Neuronal stem cell (in vitro differentiated cells): Measurements from ENCODE around the gene BCAS3.

Experiments used
- DNase-seq: peaks from one replicate; pipeline ENCODE4 v3.0.0-alpha.2; 2013; ENCODE audit warnings: low spot score
- H2AFZ ChIP-seq: one replicate; pipeline ENCODE4 v1.6.1; 2013; ENCODE audit warnings: mild to moderate bottlenecking, low read length, inconsistent platforms
- H2AK5ac ChIP-seq: 2 replicates; pipeline ENCODE4 v1.6.1; 2013; ENCODE audit warnings: low read depth, mild to moderate bottlenecking, inconsistent platforms, low read length, moderate library complexity, mixed read lengths
- H2BK120ac ChIP-seq: 2 replicates; pipeline ENCODE4 v1.6.1; 2013; ENCODE audit warnings: low read depth, mild to moderate bottlenecking, inconsistent platforms, low read length, moderate library complexity, mixed read lengths
- H2BK12ac ChIP-seq: one replicate; pipeline ENCODE4 v1.6.1; 2013; ENCODE audit warnings: low read length, inconsistent platforms
- H2BK15ac ChIP-seq: 2 replicates; pipeline ENCODE4 v1.6.1; 2013; ENCODE audit warnings: mild to moderate bottlenecking, low read length, inconsistent platforms, mixed read lengths
- H2BK5ac ChIP-seq: one replicate; pipeline ENCODE4 v1.6.1; 2013; ENCODE audit warnings: inconsistent platforms, mild to moderate bottlenecking, low read length, moderate library complexity
- H3K14ac ChIP-seq: one replicate; pipeline ENCODE4 v1.6.1; 2013; ENCODE audit warnings: low read length, inconsistent platforms
- H3K18ac ChIP-seq: 2 replicates; pipeline ENCODE4 v1.6.1; 2013; ENCODE audit warnings: low read length, inconsistent platforms
- H3K23ac ChIP-seq: 2 replicates; pipeline ENCODE4 v1.6.1; 2013; ENCODE audit warnings: low read depth, mild to moderate bottlenecking, mixed read lengths, low read length, inconsistent platforms; ENCODE audit not compliant: poor library complexity
- H3K27ac ChIP-seq: replicated peaks from 3 replicates; pipeline ENCODE4 v1.5.1; 2013; ENCODE audit warnings: low read length, inconsistent platforms
- H3K27me3 ChIP-seq, 3 experiments: 2 replicates each; pipeline ENCODE4 v1.6.1; 2013; ENCODE audit warnings: low read length in 3 of 3, mild to moderate bottlenecking in 2 of 3, inconsistent platforms in 1 of 3, low read depth in 1 of 3, mixed read lengths in 1 of 3, moderate library complexity in 1 of 3; ENCODE audit not compliant: control insufficient read depth in 3 of 3, insufficient read depth in 3 of 3
- H3K36me3 ChIP-seq, 2 donors: replicated peaks in 1 of 2; 2 replicates each; pipeline ENCODE4 v1.6.1; 2013; ENCODE audit warnings: low read length in 2 of 2; ENCODE audit not compliant: control insufficient read depth in 2 of 2, insufficient read depth in 2 of 2
- H3K4ac ChIP-seq: 2 replicates; pipeline ENCODE4 v1.6.1; 2013; ENCODE audit warnings: inconsistent platforms, mild to moderate bottlenecking, low read length, moderate library complexity
- H3K4me1 ChIP-seq, 2 donors: 1 replicate in 1 of 2; 2 replicates in 1 of 2; pipeline ENCODE4 v1.6.1; 2013; ENCODE audit warnings: low read length in 2 of 2, low read depth in 1 of 2; ENCODE audit not compliant: control insufficient read depth in 2 of 2, insufficient read depth in 1 of 2
- H3K4me2 ChIP-seq: one replicate; pipeline ENCODE4 v1.6.1; 2013; ENCODE audit warnings: mild to moderate bottlenecking, low read length, inconsistent platforms; ENCODE audit not compliant: insufficient read depth, poor library complexity, severe bottlenecking
- H3K4me3 ChIP-seq, 2 donors: 2 replicates each; pipeline ENCODE4 v1.5.1; 2013; ENCODE audit warnings: low read length in 2 of 2, mild to moderate bottlenecking in 2 of 2, inconsistent platforms in 1 of 2, moderate library complexity in 1 of 2
- H3K79me1 ChIP-seq: one replicate; pipeline ENCODE4 v1.6.1; 2013; ENCODE audit warnings: low read depth, mild to moderate bottlenecking, inconsistent platforms, low read length, moderate library complexity
- H3K9ac ChIP-seq: one replicate; pipeline ENCODE4 v1.6.1; 2013; ENCODE audit warnings: mild to moderate bottlenecking, low read depth, low read length, inconsistent platforms; ENCODE audit not compliant: poor library complexity
- H3K9me3 ChIP-seq, 2 donors: replicated peaks in 1 of 2; 2 replicates each; pipeline versions ENCODE3 to v1.6.1; 2013; ENCODE audit warnings: low read length in 2 of 2, mild to moderate bottlenecking in 2 of 2, inconsistent platforms in 1 of 2, low read depth in 1 of 2, mixed read lengths in 1 of 2, moderate library complexity in 1 of 2; ENCODE audit not compliant: control insufficient read depth in 2 of 2, insufficient read depth in 1 of 2
- H4K8ac ChIP-seq: one replicate; pipeline ENCODE4 v1.6.1; 2013; ENCODE audit warnings: low read depth, mild to moderate bottlenecking, inconsistent platforms, low read length, moderate library complexity
- H4K91ac ChIP-seq: one replicate; pipeline ENCODE4 v1.6.1; 2013; ENCODE audit warnings: low read length, low read depth, mild to moderate bottlenecking, inconsistent platforms; ENCODE audit not compliant: poor library complexity
- WGBS, 2 donors: extraction: QIAGEN DNeasy Blood & Tissue Kit; methylation state at CpG; one replicate each; pipeline ENCODE4 v1.1.7; 2013; ENCODE audit warnings: missing lambda C conversion rate in 2 of 2, mixed read lengths in 1 of 2; ENCODE audit not compliant: insufficient read length in 2 of 2, insufficient replicate concordance in 1 of 2; ENCODE audit errors: extremely low coverage in 2 of 2; 5-methylcytosine and 5-hydroxymethylcytosine counted together

The BCAS3 gene

GRCh38 chr17:60720763-60721531, 43.3 kb downstream of the BCAS3 start:
- no peak overlapping the region for H2AK5ac ChIP-seq
- H2BK15ac ChIP-seq: no peak overlapping the region
- H2AFZ ChIP-seq: peak overlapping the region; percentile 72
- no peaks in the 10 kb centered on the region for H3K79me1 ChIP-seq
- no peak overlapping the region for H2BK120ac ChIP-seq
- H3K36me3 ChIP-seq: no peaks in the 10 kb centered on the region
- no CpG with 5 or more reads among the region's 5 CpGs for WGBS, 2 donors
- peak; percentile 62 for DNase-seq
- H4K8ac ChIP-seq: no peak overlapping the region
- H3K4me3 ChIP-seq: no peak overlapping the region
- H3K23ac ChIP-seq: no peak overlapping the region
- no peak overlapping the region for H3K9ac ChIP-seq
- H3K27ac ChIP-seq: no peak overlapping the region
- no peak overlapping the region for H3K4ac ChIP-seq
- no peak overlapping the region for H2BK12ac ChIP-seq
- no peak overlapping the region for H3K18ac ChIP-seq
- H3K4me2 ChIP-seq: no peak overlapping the region
- H3K4me1 ChIP-seq: peaks cover 0 to 3% of the 10 kb centered on the region in 2 donors
- H3K27me3 ChIP-seq: no peaks in the 10 kb centered on the region
- H2BK5ac ChIP-seq: no peak overlapping the region
- no peak overlapping the region for H4K91ac ChIP-seq
- no peak overlapping the region for H3K14ac ChIP-seq
- peaks cover 0 to 3% of the 10 kb centered on the region in 2 donors for H3K9me3 ChIP-seq

GRCh38 chr17:60724647-60725046, 47.0 kb downstream of the BCAS3 start:
- no peak overlapping the region for H2AK5ac ChIP-seq
- no peak overlapping the region for H3K9ac ChIP-seq
- no peak overlapping the region for H2AFZ ChIP-seq
- no peak overlapping the region for H3K18ac ChIP-seq
- no peak overlapping the region for H2BK12ac ChIP-seq
- H3K14ac ChIP-seq: no peak overlapping the region
- no peaks in the 10 kb centered on the region for H3K36me3 ChIP-seq
- H3K27ac ChIP-seq: no peak overlapping the region
- H2BK5ac ChIP-seq: no peak overlapping the region
- no peaks in the 10 kb centered on the region for H3K27me3 ChIP-seq
- no peak for DNase-seq
- peaks cover 0 to 3% of the 10 kb centered on the region in 2 donors for H3K4me1 ChIP-seq
- no peak overlapping the region for H2BK15ac ChIP-seq
- no peak overlapping the region for H4K91ac ChIP-seq
- no peak overlapping the region for H2BK120ac ChIP-seq
- no peaks in the 10 kb centered on the region for H3K79me1 ChIP-seq
- no peak overlapping the region for H3K4ac ChIP-seq
- H3K4me3 ChIP-seq: no peak overlapping the region
- no peaks in the 10 kb centered on the region for H3K9me3 ChIP-seq
- H4K8ac ChIP-seq: no peak overlapping the region
- H3K23ac ChIP-seq: no peak overlapping the region
- H3K4me2 ChIP-seq: no peak overlapping the region

DNA sequence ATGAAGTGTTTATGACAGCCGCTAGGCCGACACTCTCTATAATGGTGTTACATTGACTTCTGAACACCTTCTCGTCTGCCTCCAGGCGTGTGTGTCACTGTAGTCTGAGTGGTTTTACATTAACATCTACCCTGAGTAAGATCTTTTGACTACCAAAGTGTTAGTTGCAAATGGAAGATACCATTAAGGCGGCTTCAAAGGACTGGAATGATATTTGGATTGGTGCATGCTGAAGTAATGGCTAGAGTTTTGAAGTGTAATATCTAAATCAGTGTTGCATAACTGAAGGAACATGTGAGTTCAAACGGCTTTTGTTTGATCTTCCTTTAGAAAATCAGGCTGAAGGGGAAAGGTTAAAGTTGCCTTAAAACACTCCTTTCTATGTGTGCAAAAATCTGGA, 52.2 kb downstream of the BCAS3 start:
- DNase-seq: no peak
- H2AFZ ChIP-seq: peak overlapping the region; percentile 15

DNA sequence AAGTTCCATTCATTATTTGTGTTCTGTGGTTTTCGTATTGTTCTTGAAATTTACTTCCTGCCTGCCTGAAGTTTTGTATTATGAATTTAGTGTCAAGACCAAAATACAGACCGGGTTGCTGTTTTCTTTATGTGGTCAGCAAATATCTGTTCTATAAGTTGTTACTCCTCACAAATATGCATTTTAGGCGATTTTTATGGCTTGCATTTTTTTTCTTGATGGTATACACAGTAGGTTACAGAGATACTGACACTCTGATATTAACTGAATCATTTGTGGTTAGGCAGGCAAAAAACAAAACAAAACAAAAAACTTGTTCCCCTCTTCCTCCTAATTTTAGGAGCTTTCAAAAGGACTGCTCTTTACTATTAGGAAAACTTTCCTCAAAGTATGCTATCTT, 52.6 kb downstream of the BCAS3 start:
- no peak for DNase-seq
- Histone ChIP-seq H3K4me1 (peaks cover 0 to 4% of the 10 kb centered on the region in 2 donors), H2AFZ (peak overlapping the region; percentile 15), H3K23ac (no peak overlapping the region), H2AK5ac (no peak overlapping the region), H4K8ac (no peak overlapping the region), H2BK12ac (no peak overlapping the region), H2BK15ac (no peak overlapping the region), H4K91ac (no peak overlapping the region), H3K4ac (no peak overlapping the region), H3K27me3 (no peaks in the 10 kb centered on the region), H2BK5ac (no peak overlapping the region), H3K27ac (no peak overlapping the region), H2BK120ac (no peak overlapping the region), H3K14ac (no peak overlapping the region), H3K36me3 (no peaks in the 10 kb centered on the region), H3K9ac (no peak overlapping the region), H3K4me2 (no peak overlapping the region), H3K4me3 (no peak overlapping the region), H3K9me3 (no peaks in the 10 kb centered on the region), H3K18ac (no peak overlapping the region), H3K79me1 (no peaks in the 10 kb centered on the region)
- no CpG with 5 or more reads among the region's 3 CpGs for WGBS, 2 donors

More for the DNA sequence above, 52.2 kb downstream of the BCAS3 start:
- Histone ChIP-seq H3K4me1 (peaks cover 0 to 4% of the 10 kb centered on the region in 2 donors), H2BK12ac (no peak overlapping the region), H2BK15ac (no peak overlapping the region), H3K9ac (no peak overlapping the region), H2BK120ac (no peak overlapping the region), H3K27me3 (no peaks in the 10 kb centered on the region), H3K4ac (no peak overlapping the region), H3K36me3 (no peaks in the 10 kb centered on the region), H3K79me1 (no peaks in the 10 kb centered on the region), H3K23ac (no peak overlapping the region), H2BK5ac (no peak overlapping the region), H2AK5ac (no peak overlapping the region), H3K9me3 (no peaks in the 10 kb centered on the region), H3K4me3 (no peak overlapping the region), H4K91ac (no peak overlapping the region), H4K8ac (no peak overlapping the region), H3K18ac (no peak overlapping the region), H3K27ac (no peak overlapping the region), H3K4me2 (no peak overlapping the region), H3K14ac (no peak overlapping the region)
- WGBS, 2 donors: no CpG with 5 or more reads among the region's 6 CpGs
